ENCODE results near the gene CECR2.

DNA sequence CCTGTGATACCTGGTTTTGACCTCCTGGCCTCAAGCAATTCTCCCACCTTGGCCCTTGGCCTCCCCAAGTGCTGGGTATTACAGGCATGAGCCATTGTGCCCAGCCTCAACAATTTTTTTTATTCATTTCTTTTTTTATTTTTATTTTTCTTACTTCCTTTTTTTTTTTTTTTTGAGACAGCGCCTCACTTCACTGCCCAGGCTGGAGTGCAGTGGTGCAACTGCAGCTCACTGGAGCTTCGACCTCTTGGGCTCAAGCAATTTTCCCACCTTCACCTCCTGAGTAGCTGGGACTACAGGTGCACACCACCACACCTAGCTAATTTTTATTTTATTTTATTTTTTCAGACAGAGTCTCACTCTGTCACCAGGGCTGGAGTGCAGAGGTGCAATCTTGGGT, 25.5 kb upstream of the CECR2 start:
- TF ChIP-seq EZH2 (IDR thresholded peaks at IDR 0.05; ENCODE audit: insufficient read depth, poor library complexity, severe bottlenecking), result no peak
- no peak for TF ChIP-seq EZH2phosphoT487 (IDR thresholded peaks at IDR 0.05; ENCODE audit: insufficient read depth, low read depth)

Data from GM23248 (cell line).